BLaER1 (cell line): ENCODE measurements around the gene PPP1R11.
"Not testable (repeated sequence)": the region's sequence is repeated elsewhere in the genome, so short reads cannot be mapped to it uniquely, and the experiment has no call there.

Experiments
- H3K27ac ChIP-seq: shearing (Covaris generic); formaldehyde crosslinking; 2 replicates; pipeline ENCODE4 v1.8.1; 2022
- H3K27me3 ChIP-seq: shearing (Covaris generic); formaldehyde crosslinking; 2 replicates; pipeline ENCODE4 v1.8.1; 2022
- H3K36me3 ChIP-seq: shearing (Covaris generic); formaldehyde crosslinking; 2 replicates; pipeline ENCODE4 v1.8.1; 2022
- H3K4me1 ChIP-seq: shearing (Covaris generic); formaldehyde crosslinking; 2 replicates; pipeline ENCODE4 v1.8.1; 2022
- H3K4me2 ChIP-seq: shearing (Covaris generic); formaldehyde crosslinking; 2 replicates; pipeline ENCODE4 v1.8.1; 2022
- H3K4me3 ChIP-seq: shearing (Covaris generic); formaldehyde crosslinking; 2 replicates; pipeline ENCODE4 v1.8.1; 2022
- H3K9ac ChIP-seq: shearing (Covaris generic); formaldehyde crosslinking; 2 replicates; pipeline ENCODE4 v1.8.1; 2022
- H3K9me3 ChIP-seq: shearing (Covaris generic); formaldehyde crosslinking; 2 replicates; pipeline ENCODE4 v1.8.1; 2022
- H4K20me1 ChIP-seq: shearing (Covaris generic); formaldehyde crosslinking; 2 replicates; pipeline ENCODE4 v1.8.1; 2022
- Cebpa-rat ChIP-seq: shearing (Covaris generic); IDR thresholded peaks from 2 replicates; pipeline ENCODE4 v1.8.1; 2022

PPP1R11 gene

GRCh38 chr6:30066577-30067459 lies at the start of gene PPP1R11:
TSS of gene PPP1R11 (plus strand) at chr6:30067198. CDS start at chr6:30067411, 213 bp downstream.
- Histone ChIP-seq H3K27me3 (peaks cover 5% of the 10 kb centered on the region), H3K9me3 (no peaks in the 10 kb centered on the region), H3K4me1 (peaks cover 47% of the 10 kb centered on the region), H3K4me2 (peak within 1 kb of the TSS; percentile 97), H3K9ac (peak within 1 kb of the TSS; percentile 75), H3K36me3 (peaks cover 44% of the 10 kb centered on the region), H3K27ac (peak within 1 kb of the TSS; percentile 75), H3K4me3 (peak within 1 kb of the TSS; percentile 73), H4K20me1 (no peaks in the 10 kb centered on the region)
- TF ChIP-seq Cebpa-rat, result no peak

- no peak overlapping the region for H3K9ac ChIP-seq
- H3K4me3 ChIP-seq, result no peak overlapping the region
- no peak overlapping the region for H3K4me2 ChIP-seq
- no peaks in the 10 kb centered on the region for H3K9me3 ChIP-seq
- H4K20me1 ChIP-seq, result no peaks in the 10 kb centered on the region
- H3K36me3 ChIP-seq, result peaks cover 19% of the 10 kb centered on the region; the same call in 1 of the 2 replicates
- no peak overlapping the region for H3K27ac ChIP-seq
- H3K4me1 ChIP-seq, result no peaks in the 10 kb centered on the region; the same call in 1 of the 2 replicates
- H3K27me3 ChIP-seq, result no peaks in the 10 kb centered on the region
- no peak for TF ChIP-seq Cebpa-rat
These were observed 47.2 kb upstream of the PPP1R11 start for GRCh38 chr6:30019819-30020218.

GRCh38 chr6:30020626-30021025 lies 46.4 kb upstream of the PPP1R11 start:
- no peaks in the 10 kb centered on the region for H3K9me3 ChIP-seq
- no peaks in the 10 kb centered on the region; the same call in 1 of the 2 replicates for H3K4me1 ChIP-seq
- H3K4me3 ChIP-seq, result no peak overlapping the region
- no peak overlapping the region for H3K27ac ChIP-seq
- H4K20me1 ChIP-seq, result no peaks in the 10 kb centered on the region
- no peaks in the 10 kb centered on the region for H3K27me3 ChIP-seq
- no peak overlapping the region for H3K9ac ChIP-seq
- no peak overlapping the region for H3K4me2 ChIP-seq
- H3K36me3 ChIP-seq, result peaks cover 19% of the 10 kb centered on the region; the same call in 1 of the 2 replicates
- TF ChIP-seq Cebpa-rat, result no peak

GRCh38 chr6:30022189-30022588 lies 44.8 kb upstream of the PPP1R11 start:
- Histone ChIP-seq H3K27ac (no peak overlapping the region), H3K9me3 (no peaks in the 10 kb centered on the region), H3K4me1 (no peaks in the 10 kb centered on the region; the same call in 1 of the 2 replicates), H3K27me3 (no peaks in the 10 kb centered on the region), H4K20me1 (no peaks in the 10 kb centered on the region), H3K4me3 (no peak overlapping the region), H3K9ac (no peak overlapping the region), H3K36me3 (peaks cover 19% of the 10 kb centered on the region; the same call in 1 of the 2 replicates), H3K4me2 (no peak overlapping the region)
- no peak for TF ChIP-seq Cebpa-rat

GRCh38 chr6:30022712-30023111 lies 44.3 kb upstream of the PPP1R11 start:
- not testable (repeated sequence) for H3K27ac ChIP-seq, H3K9ac ChIP-seq, H3K9me3 ChIP-seq, H3K4me3 ChIP-seq, H3K4me1 ChIP-seq, H3K27me3 ChIP-seq, H3K4me2 ChIP-seq, H4K20me1 ChIP-seq
- H3K36me3 ChIP-seq, result peaks cover 19% of the 10 kb centered on the region; the same call in 1 of the 2 replicates

GRCh38 chr6:30025186-30025585 lies 41.8 kb upstream of the PPP1R11 start:
- Histone ChIP-seq H3K4me3 (no peak overlapping the region), H3K27me3 (no peaks in the 10 kb centered on the region), H4K20me1 (no peaks in the 10 kb centered on the region), H3K27ac (no peak overlapping the region), H3K9ac (no peak overlapping the region), H3K9me3 (no peaks in the 10 kb centered on the region), H3K4me1 (no peaks in the 10 kb centered on the region; the same call in 1 of the 2 replicates), H3K4me2 (no peak overlapping the region), H3K36me3 (peaks cover 2% of the 10 kb centered on the region; the same call in 1 of the 2 replicates)
- no peak for TF ChIP-seq Cebpa-rat

- Histone ChIP-seq H3K27ac (no peak overlapping the region), H3K36me3 (peaks cover 9% of the 10 kb centered on the region), H3K27me3 (no peaks in the 10 kb centered on the region), H3K9ac (no peak overlapping the region), H3K4me1 (no peaks in the 10 kb centered on the region), H4K20me1 (no peaks in the 10 kb centered on the region), H3K4me3 (no peak overlapping the region), H3K4me2 (no peak overlapping the region), H3K9me3 (no peaks in the 10 kb centered on the region)
- TF ChIP-seq Cebpa-rat, result no peak
These were observed 37.4 kb upstream of the PPP1R11 start for GRCh38 chr6:30029588-30029987.

- peaks cover 13% of the 10 kb centered on the region for H3K36me3 ChIP-seq
- H3K4me2 ChIP-seq, result no peak overlapping the region
- no peak overlapping the region for H3K9ac ChIP-seq
- H3K9me3 ChIP-seq, result no peaks in the 10 kb centered on the region
- H3K4me1 ChIP-seq, result no peaks in the 10 kb centered on the region
- no peaks in the 10 kb centered on the region for H4K20me1 ChIP-seq
- H3K4me3 ChIP-seq, result no peak overlapping the region
- no peak overlapping the region for H3K27ac ChIP-seq
- no peaks in the 10 kb centered on the region for H3K27me3 ChIP-seq
- TF ChIP-seq Cebpa-rat, result no peak
These were observed 35.6 kb upstream of the PPP1R11 start for GRCh38 chr6:30031381-30031780.

GRCh38 chr6:30033440-30033839 lies 33.6 kb upstream of the PPP1R11 start:
- H3K4me2 ChIP-seq, result not testable (repeated sequence)

GRCh38 chr6:30035784-30036183 lies 31.2 kb upstream of the PPP1R11 start:
- H3K4me3 ChIP-seq, result no peak overlapping the region
- no peaks in the 10 kb centered on the region for H3K9me3 ChIP-seq
- H4K20me1 ChIP-seq, result no peaks in the 10 kb centered on the region
- peaks cover 13% of the 10 kb centered on the region for H3K36me3 ChIP-seq
- no peaks in the 10 kb centered on the region for H3K27me3 ChIP-seq
- no peak overlapping the region for H3K9ac ChIP-seq
- no peak overlapping the region for H3K4me2 ChIP-seq
- H3K27ac ChIP-seq, result no peak overlapping the region
- TF ChIP-seq Cebpa-rat, result no peak
- no peaks in the 10 kb centered on the region for H3K4me1 ChIP-seq

More at GRCh38 chr6:30033440-30033839, 33.6 kb upstream of the PPP1R11 start:
- not testable (repeated sequence) for H3K9me3 ChIP-seq, H3K4me1 ChIP-seq, H3K9ac ChIP-seq, H3K4me3 ChIP-seq, H4K20me1 ChIP-seq, H3K27me3 ChIP-seq, H3K27ac ChIP-seq
- peaks cover 13% of the 10 kb centered on the region for H3K36me3 ChIP-seq
